ENCODE data around the gene KMT2C. TPM values are rescaled to one million over a fixed set of nuclear protein-coding genes. Genes with fewer than 3 reads are reported as not detected.
A peak's percentile ranks its signal among the peaks of the same experiment; 100 is the strongest.

Gene KMT2C
- total RNA-seq, 3 donors from 2014 or later (not counting 1 experiment from before 2014, with no cell fraction given), result 159 to 177 (median 167) TPM

- H3K36me3 ChIP-seq (ENCODE audit: control insufficient read depth, insufficient read depth, low read length), result no peaks in the 10 kb centered on the region
- Mint-ChIP-seq H3K4me1 (peaks cover 7 to 21% of the 10 kb centered on the region in 2 donors), H3K9me3 (no peaks in the 10 kb centered on the region), H3K27me3 (ENCODE audit: low read depth in 2 of 2) (no peaks in the 10 kb centered on the region), H3K4me3 (peak overlapping the region; percentile 93), H3K36me3 (no peaks in the 10 kb centered on the region), H3K27ac (peak overlapping the region; percentile 88 to 91)
- H3K27me3 ChIP-seq (ENCODE audit: control insufficient read depth, insufficient read depth, low read length), result no peaks in the 10 kb centered on the region
- peaks cover 18% of the 10 kb centered on the region for H3K4me1 ChIP-seq (ENCODE audit: control insufficient read depth, insufficient read depth, low read length)
- under 1% methylated on average over 91 of the region's 91 CpGs for WGBS (ENCODE audit: insufficient coverage)
- peak overlapping the region; percentile 92 for H3K27ac ChIP-seq (ENCODE audit: low read length)
- H3K4me3 ChIP-seq (ENCODE audit: low read length), result peak overlapping the region; percentile 90
- TF ChIP-seq CTCF (IDR thresholded peaks at IDR 0.05), result no peak
- H3K9me3 ChIP-seq (ENCODE audit: control insufficient read depth, insufficient read depth, low read length), result no peaks in the 10 kb centered on the region
- ATAC-seq (peak in 2 of 3 donors; percentile 7 to 14), DNase-seq (peak in 1 of 2 donors; percentile 79)
- intact Hi-C loops (cut with micrococcal nuclease), result loop anchor here (2.0 to 5.0 kb wide), 2 partner anchors 128 to 213 kb away; partner anchors contain the start of gene XRCC2
Measured at GRCh38 chr7:152464312-152465118, 28.7 kb upstream of the KMT2C start.

GRCh38 chr7:152463709-152464311 is 28.0 kb upstream of the KMT2C start:
- no peaks in the 10 kb centered on the region for H3K27me3 ChIP-seq (ENCODE audit: control insufficient read depth, insufficient read depth, low read length)
- Mint-ChIP-seq H3K36me3 (no peaks in the 10 kb centered on the region), H3K9me3 (no peaks in the 10 kb centered on the region), H3K4me1 (peaks cover 7 to 21% of the 10 kb centered on the region in 2 donors), H3K27ac (peak overlapping the region; percentile 88 to 91), H3K27me3 (ENCODE audit: low read depth in 2 of 2) (no peaks in the 10 kb centered on the region), H3K4me3 (peak overlapping the region; percentile 93)
- DNase-seq (peak; percentile 100), ATAC-seq (peak; percentile 88 to 97 (median 90))
- H3K4me3 ChIP-seq (ENCODE audit: low read length), result peak overlapping the region; percentile 90
- WGBS (ENCODE audit: insufficient coverage), result under 1% methylated on average over 71 of the region's 71 CpGs
- H3K9me3 ChIP-seq (ENCODE audit: control insufficient read depth, insufficient read depth, low read length), result no peaks in the 10 kb centered on the region
- peaks cover 21% of the 10 kb centered on the region for H3K4me1 ChIP-seq (ENCODE audit: control insufficient read depth, insufficient read depth, low read length)
- intact Hi-C loops (cut with micrococcal nuclease), result loop anchor here (1.0 to 5.0 kb wide), 3 partner anchors 28 to 213 kb away; partner anchors contain the start of genes KMT2C and XRCC2
- peak overlapping the region; percentile 92 for H3K27ac ChIP-seq (ENCODE audit: low read length)
- TF ChIP-seq CTCF (IDR thresholded peaks at IDR 0.05), result no peak
- no peaks in the 10 kb centered on the region for H3K36me3 ChIP-seq (ENCODE audit: control insufficient read depth, insufficient read depth, low read length)

- Histone ChIP-seq H3K9me3 (ENCODE audit: control insufficient read depth, insufficient read depth, low read length) (no peaks in the 10 kb centered on the region), H3K27ac (ENCODE audit: low read length) (peak overlapping the region; percentile 77), H3K36me3 (ENCODE audit: control insufficient read depth, insufficient read depth, low read length) (no peaks in the 10 kb centered on the region), H3K4me3 (ENCODE audit: low read length) (peak overlapping the region; percentile 79), H3K27me3 (ENCODE audit: control insufficient read depth, insufficient read depth, low read length) (no peaks in the 10 kb centered on the region), H3K4me1 (ENCODE audit: control insufficient read depth, insufficient read depth, low read length) (peaks cover 21% of the 10 kb centered on the region)
- Mint-ChIP-seq H3K36me3 (no peaks in the 10 kb centered on the region), H3K27ac (peak overlapping the region; percentile 88 to 91), H3K27me3 (ENCODE audit: low read depth in 2 of 2) (no peaks in the 10 kb centered on the region), H3K4me1 (peaks cover 7 to 21% of the 10 kb centered on the region in 2 donors), H3K4me3 (peak overlapping the region; percentile 92), H3K9me3 (no peaks in the 10 kb centered on the region)
- 8% methylated on average over 29 of the region's 29 CpGs for WGBS (ENCODE audit: insufficient coverage)
- intact Hi-C loops (cut with micrococcal nuclease), result loop anchor here (1.0 to 5.0 kb wide), 2 partner anchors 27 to 214 kb away; partner anchors contain the start of genes KMT2C and XRCC2
- ATAC-seq (peak in 2 of 3 donors; percentile 0 to 1), DNase-seq (no peak)
- TF ChIP-seq CTCF (IDR thresholded peaks at IDR 0.05), result no peak
Measured at GRCh38 chr7:152462995-152463708, 27.3 kb upstream of the KMT2C start.

All from natural killer cell (primary cell).